ENCODE measurements around the gene CEP295NL. TPM values are rescaled to one million over a fixed set of nuclear protein-coding genes. Genes with fewer than 3 reads are reported as not detected.
A peak's percentile ranks its signal among the peaks of the same experiment; 100 is the strongest.

Gene CEP295NL
- total RNA-seq, 2 donors from 2014 or later = 0.72 to 0.82 TPM

GRCh38 chr17:78857266-78857665 lies 45.7 kb downstream of the CEP295NL start:
- DNase-seq = no peak
- Histone ChIP-seq H3K9me3 (no peaks in the 10 kb centered on the region), H3K9ac (ENCODE audit: low read depth in 2 of 2, low read length in 2 of 2) (no peak overlapping the region), H3K4me1 (no peaks in the 10 kb centered on the region), H3K27ac (no peak overlapping the region), H3K27me3 (no peaks in the 10 kb centered on the region), H3K4me3 (no peak overlapping the region), H3K36me3 (no peaks in the 10 kb centered on the region)
- no peak for TF ChIP-seq CTCF (IDR thresholded peaks at IDR 0.05)
- intact Hi-C loops (cut with DNase I) = no loop called here

- no peak overlapping the region for H3K4me3 ChIP-seq
- H3K9me3 ChIP-seq = no peaks in the 10 kb centered on the region
- no peaks in the 10 kb centered on the region for H3K27me3 ChIP-seq
- no peaks in the 10 kb centered on the region for H3K36me3 ChIP-seq
- intact Hi-C loops (cut with DNase I) = no loop called here
- H3K4me1 ChIP-seq = no peaks in the 10 kb centered on the region
- no peak for TF ChIP-seq CTCF (IDR thresholded peaks at IDR 0.05)
- no peak overlapping the region for H3K27ac ChIP-seq
- DNase-seq = no peak
- no peak overlapping the region for H3K9ac ChIP-seq (ENCODE audit: low read depth in 2 of 2, low read length in 2 of 2)
Measured at GRCh38 chr17:78855561-78856165, 47.3 kb downstream of the CEP295NL start.

- DNase-seq = no peak
- H3K9me3 ChIP-seq = no peaks in the 10 kb centered on the region
- no peak overlapping the region for H3K9ac ChIP-seq (ENCODE audit: low read depth in 2 of 2, low read length in 2 of 2)
- intact Hi-C loops (cut with DNase I) = no loop called here
- no peak overlapping the region for H3K27ac ChIP-seq
- no peak for TF ChIP-seq CTCF (IDR thresholded peaks at IDR 0.05)
- H3K4me3 ChIP-seq = no peak overlapping the region
- H3K36me3 ChIP-seq = no peaks in the 10 kb centered on the region
- no peaks in the 10 kb centered on the region for H3K27me3 ChIP-seq
- H3K4me1 ChIP-seq = no peaks in the 10 kb centered on the region
Measured at GRCh38 chr17:78854508-78854907, 48.5 kb downstream of the CEP295NL start.

GRCh38 chr17:78853926-78854394 lies 49.0 kb downstream of the CEP295NL start:
- H3K4me1 ChIP-seq = no peaks in the 10 kb centered on the region
- H3K27ac ChIP-seq = no peak overlapping the region
- no peaks in the 10 kb centered on the region for H3K36me3 ChIP-seq
- H3K9me3 ChIP-seq = no peaks in the 10 kb centered on the region
- TF ChIP-seq CTCF (IDR thresholded peaks at IDR 0.05) = no peak
- no peaks in the 10 kb centered on the region for H3K27me3 ChIP-seq
- no peak overlapping the region for H3K4me3 ChIP-seq
- no peak overlapping the region for H3K9ac ChIP-seq (ENCODE audit: low read depth in 2 of 2, low read length in 2 of 2)
- intact Hi-C loops (cut with DNase I) = no loop called here
- DNase-seq = peak; percentile 83

- Histone ChIP-seq H3K4me3 (no peak overlapping the region), H3K36me3 (no peaks in the 10 kb centered on the region), H3K9ac (ENCODE audit: low read depth in 2 of 2, low read length in 2 of 2) (no peak overlapping the region), H3K27me3 (no peaks in the 10 kb centered on the region), H3K4me1 (no peaks in the 10 kb centered on the region), H3K27ac (no peak overlapping the region), H3K9me3 (no peaks in the 10 kb centered on the region)
- no peak for DNase-seq
- intact Hi-C loops (cut with DNase I) = no loop called here
- TF ChIP-seq CTCF (IDR thresholded peaks at IDR 0.05) = no peak
Measured at GRCh38 chr17:78852709-78853121, 50.3 kb downstream of the CEP295NL start.
